Fibroblast of skin of abdomen (primary cell): ENCODE results near the gene ARAP1. TPM values are rescaled to one million over a fixed set of nuclear protein-coding genes. Genes with fewer than 3 reads are reported as not detected.
"Not testable (repeated sequence)": the region's sequence is repeated elsewhere in the genome, so short reads cannot be mapped to it uniquely, and the experiment has no call there.

Experiments
- DNase-seq: peaks from one replicate; pipeline ENCODE4 v3.0.0-alpha.2; 2013
- polyA plus RNA-seq, 2 experiments: library from polyadenylated mRNA; unstranded; fragments of 120-200 nt; gene quantifications; one replicate each; pipeline ENCODE4 v1.2.1, GENCODE V29; 2013; ENCODE audit not compliant: insufficient read length in 2 of 2

The ARAP1 gene
- 38.6 TPM for polyA plus RNA-seq (2013, experiment 1 of 2; ENCODE audit: insufficient read length)
- polyA plus RNA-seq (2013, experiment 2 of 2; ENCODE audit: insufficient read length): 41.5 TPM

GRCh38 chr11:72752088-72752914 is at the start of gene ARAP1:
Gene ARAP1 (minus strand): TSS chr11:72752408. CDS start chr11:72727128, 25,280 bp downstream.
- peak; percentile 72 for DNase-seq

- DNase-seq: no peak
Measured at GRCh38 chr11:72799441-72799840, 47.2 kb upstream of the ARAP1 start.

GRCh38 chr11:72798361-72798760 is 46.2 kb upstream of the ARAP1 start:
- no peak for DNase-seq

- DNase-seq: peak; percentile 95
Measured at GRCh38 chr11:72793425-72794367, 41.5 kb upstream of the ARAP1 start, which contains the start of gene STARD10. Gene STARD10 (minus strand): TSS chr11:72794047. CDS start chr11:72781181, 12,866 bp downstream.

GRCh38 chr11:72793076-72793424 is 40.8 kb upstream of the ARAP1 start:
- DNase-seq: no peak

GRCh38 chr11:72792437-72793021 is 40.3 kb upstream of the ARAP1 start:
- no peak for DNase-seq

- not testable (repeated sequence) for DNase-seq
Measured at GRCh38 chr11:72791228-72791627, 39.0 kb upstream of the ARAP1 start.

- peak; percentile 90 for DNase-seq
Measured at GRCh38 chr11:72789493-72790131, 37.4 kb upstream of the ARAP1 start.

- no peak for DNase-seq
Measured at GRCh38 chr11:72788241-72788640, 36.0 kb upstream of the ARAP1 start.

- no peak for DNase-seq
Measured at GRCh38 chr11:72787216-72788104, 35.3 kb upstream of the ARAP1 start.

GRCh38 chr11:72786305-72787215 is 34.4 kb upstream of the ARAP1 start:
- DNase-seq: no peak

- no peak for DNase-seq
Measured at GRCh38 chr11:72784662-72785061, 32.5 kb upstream of the ARAP1 start.

GRCh38 chr11:72783144-72783905 is 31.1 kb upstream of the ARAP1 start:
- no peak for DNase-seq

- DNase-seq: no peak
Measured at GRCh38 chr11:72782081-72782920, 30.1 kb upstream of the ARAP1 start.

GRCh38 chr11:72781313-72782080 is 29.3 kb upstream of the ARAP1 start:
- DNase-seq: no peak

- no peak for DNase-seq
Measured at GRCh38 chr11:72781063-72781312, 28.8 kb upstream of the ARAP1 start.

GRCh38 chr11:72780296-72781062 is 28.3 kb upstream of the ARAP1 start:
- no peak for DNase-seq
